Activated T-cell treated with anti-CD3 and anti-CD28 coated beads for 48 hours (primary cell): Measurements from ENCODE around the gene RNF212.

ENCODE experiments used
- DNase-seq: peaks from one replicate; pipeline ENCODE4 v3.0.0-alpha.2; 2020; ENCODE audit warnings: low read depth

Gene RNF212

DNA sequence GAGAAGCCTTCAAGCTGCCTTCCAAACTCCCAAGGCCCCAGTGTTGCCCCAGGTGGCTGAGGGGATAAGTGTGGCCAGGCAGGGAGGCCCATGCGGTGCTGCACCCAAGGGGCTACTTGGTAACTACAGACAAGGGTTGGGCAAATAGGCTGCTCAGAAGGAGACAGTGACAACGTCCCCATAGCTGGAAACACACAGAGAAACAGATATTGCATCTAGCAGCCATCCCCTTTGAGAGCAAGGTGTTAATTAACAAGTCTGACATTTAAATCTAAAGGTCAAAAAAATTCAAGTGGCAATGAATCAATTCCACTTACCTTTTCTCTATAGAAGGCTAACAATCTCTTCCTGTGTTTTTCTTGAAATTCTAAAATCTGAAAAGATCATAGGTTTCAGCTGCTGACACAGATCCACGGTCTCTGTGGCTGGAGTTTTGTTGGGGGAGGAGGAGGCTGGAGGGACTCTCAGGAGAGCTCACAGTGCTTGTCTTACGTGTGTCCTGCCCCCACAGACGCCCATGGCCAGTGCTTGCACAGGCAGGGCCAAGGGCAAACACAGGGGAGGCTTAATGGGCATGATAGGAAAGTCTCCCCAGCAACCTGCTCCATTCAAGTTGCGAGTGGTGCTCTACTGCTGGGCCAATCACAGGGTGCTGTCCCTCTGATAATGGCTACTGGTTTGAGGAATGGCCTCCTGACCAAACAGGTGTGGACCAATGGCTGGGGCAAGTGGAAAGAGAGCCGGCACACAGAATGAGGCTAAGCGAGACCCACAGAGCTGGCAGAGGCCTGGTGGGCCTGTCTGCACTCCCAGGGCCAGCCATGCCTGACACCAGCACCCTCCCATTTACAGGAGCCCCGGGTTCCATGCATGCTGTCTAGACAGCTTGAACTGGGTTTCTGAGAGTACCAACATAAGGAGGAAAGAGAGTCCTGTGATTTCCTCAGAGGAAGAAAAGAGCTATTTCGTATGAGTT is 22.6 kb downstream of the RNF212 start:
- DNase-seq = no peak

DNA sequence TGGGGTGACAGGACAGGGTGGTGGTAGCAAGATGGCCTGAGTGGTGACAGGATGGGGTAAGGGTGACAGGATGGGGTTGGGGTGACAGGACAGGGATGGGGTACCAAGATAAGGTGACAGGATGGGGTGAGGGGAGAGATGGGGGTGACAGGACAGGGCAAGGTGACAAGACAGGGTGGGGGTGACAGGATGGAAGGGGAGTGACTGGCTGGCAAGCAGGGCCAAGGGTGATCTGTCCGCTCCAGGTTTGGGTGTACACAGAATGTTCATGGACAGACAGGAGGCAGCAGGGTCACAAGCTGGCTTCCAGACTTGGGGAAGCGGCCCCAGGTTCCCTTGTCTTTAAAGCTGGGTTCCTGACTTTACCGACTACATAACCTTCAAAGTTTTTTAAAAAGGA is 23.3 kb downstream of the RNF212 start:
- no peak for DNase-seq

DNA sequence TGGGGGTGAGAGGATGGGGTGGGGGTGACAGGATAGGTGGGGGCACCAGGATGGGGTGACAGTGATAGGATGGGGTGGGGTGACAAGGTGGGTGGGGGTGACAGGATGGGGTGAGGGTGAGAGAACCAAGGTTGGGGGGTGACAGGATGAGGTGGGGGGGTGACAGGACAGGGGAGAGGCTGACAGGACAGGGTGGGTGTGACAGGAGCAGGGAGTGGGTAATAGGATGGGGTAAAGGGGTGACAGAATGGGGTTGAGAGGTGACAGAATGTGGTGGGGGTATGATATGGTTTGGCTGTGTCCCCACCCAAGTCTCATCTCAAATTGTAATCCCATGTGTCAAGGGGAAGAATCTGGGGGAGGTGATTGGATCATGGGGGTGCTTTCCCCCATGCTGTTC is 26.0 kb downstream of the RNF212 start:
- no peak for DNase-seq

DNA sequence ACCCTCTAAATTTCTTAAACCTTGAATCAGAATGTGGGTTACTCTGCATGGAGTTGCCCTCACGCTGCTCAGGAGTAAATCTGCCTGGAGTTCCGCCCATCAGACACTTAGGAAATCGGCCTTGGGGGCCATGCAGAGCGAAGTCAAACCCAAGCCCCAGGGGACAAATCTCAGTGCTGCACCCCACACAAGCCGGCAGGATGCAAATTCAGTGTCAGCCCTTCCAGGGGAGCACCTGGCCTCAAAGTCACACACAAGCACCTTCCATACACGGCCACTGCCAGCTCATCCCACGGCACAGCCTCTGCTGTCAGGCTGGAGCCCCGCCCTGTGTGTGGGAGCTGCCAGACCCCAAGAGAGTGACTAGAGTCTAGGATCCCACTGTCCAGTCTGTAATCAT is 27.4 kb downstream of the RNF212 start:
- DNase-seq = no peak

DNA sequence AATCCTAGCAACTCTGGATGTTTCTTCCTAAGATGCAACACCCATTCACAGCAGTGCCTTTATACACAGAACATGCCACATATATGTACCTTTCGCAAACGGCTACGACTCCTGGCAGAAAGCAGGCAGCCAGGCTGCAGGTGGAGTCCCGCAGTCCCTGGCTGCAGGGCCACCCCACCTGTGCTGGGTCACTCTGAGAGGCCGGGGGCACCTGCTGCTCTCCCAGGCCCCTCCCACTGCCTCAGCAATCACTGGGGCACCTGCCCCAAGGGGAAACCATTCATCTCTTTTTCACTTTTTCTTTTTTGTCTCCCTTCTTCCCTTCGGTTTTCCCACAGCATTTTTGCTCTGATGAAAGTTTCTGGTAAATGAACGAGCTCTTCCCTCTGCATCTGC is 28.0 kb downstream of the RNF212 start:
- no peak for DNase-seq

DNA sequence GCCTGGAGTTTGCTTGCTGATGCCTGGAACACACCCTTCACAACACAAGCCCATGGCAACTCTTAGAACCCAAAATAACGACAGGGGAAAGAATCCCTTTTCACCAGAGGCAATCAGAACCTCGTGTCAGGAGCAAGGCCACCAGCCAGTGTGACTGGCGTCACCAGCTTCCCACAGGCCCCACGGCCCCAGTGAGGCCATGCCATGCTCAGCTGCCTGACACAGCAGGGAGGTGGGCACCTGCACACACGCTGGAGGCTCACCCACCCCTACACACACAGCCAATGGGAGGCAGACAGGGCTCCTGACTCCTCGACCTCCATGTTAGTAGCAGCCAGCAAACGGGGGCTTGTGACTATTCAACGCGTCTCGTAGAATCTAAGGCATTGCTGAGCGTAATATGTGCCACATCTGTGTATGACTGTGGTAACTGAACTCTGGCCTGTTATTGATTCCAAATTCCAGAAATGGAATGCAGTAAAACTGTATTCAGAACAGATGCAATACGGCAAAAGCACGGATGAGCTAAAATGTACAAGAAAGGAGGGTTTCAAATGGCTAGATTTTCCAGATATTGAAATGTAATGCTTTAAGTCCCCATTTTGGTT is 28.5 kb downstream of the RNF212 start:
- DNase-seq = no peak

DNA sequence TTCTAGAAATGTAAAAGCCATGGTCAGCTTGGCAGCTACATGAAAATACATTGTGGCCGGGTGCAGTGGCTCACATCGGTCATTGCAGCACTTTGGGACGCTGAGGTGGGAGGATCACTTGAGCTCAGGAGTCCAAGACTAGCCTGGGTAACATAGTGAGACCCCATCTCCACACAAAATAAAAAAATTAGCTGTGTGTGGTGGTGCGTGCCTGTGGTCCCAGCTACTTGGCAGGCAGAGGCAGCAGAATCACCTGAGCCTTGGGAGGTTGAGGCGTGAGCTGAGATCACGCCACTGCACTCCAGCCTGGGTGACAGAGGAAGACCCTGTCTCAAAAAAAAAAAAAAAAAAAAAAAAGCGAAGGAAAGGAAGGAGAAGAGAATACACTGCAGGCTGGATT is 29.0 kb downstream of the RNF212 start:
- no peak for DNase-seq

DNA sequence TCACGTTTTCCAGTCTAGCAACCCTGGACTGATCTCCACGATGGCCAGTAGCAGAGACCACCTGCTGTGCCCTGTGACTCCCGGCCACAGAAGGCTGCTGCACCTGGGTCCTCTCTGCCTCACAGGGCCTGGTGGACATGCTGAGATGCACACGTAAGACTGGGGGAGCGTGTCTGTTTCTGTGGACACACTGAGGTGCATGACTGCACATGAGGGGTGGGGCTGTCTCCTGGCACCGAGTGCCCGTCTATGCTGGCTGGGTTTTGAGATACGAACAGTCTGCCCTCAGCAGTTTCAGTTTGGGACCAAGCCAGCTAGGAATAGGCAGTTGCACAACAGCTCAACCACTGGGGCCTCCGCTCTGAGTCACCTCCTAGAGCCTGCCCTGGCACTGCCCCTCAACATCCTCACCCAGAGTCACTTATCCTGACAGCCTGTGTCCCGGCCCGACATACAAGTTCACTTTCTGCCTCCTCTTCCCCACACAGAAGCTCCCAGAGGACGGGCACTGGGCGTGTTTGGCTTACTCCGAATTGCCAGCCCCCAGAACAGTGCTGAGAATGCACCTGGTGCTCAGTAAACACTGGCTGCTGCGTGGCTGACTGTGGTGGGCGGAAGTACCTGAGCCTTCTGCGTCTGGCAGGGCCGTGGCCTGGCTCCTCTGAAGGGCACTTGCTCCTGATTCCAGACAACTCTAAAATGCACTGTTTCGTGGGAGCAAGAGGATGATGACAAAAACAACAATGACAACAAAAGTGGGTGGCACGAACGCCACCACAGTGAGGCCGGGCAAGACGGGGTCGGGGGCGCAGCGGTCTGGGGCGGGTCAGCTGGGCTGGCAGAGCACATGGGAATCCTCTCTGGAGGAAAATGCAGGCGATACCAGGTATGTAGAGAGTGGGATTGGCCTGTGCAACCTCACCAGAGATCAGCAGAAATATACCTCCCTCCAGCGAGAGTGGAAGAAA is 30.9 kb downstream of the RNF212 start:
- DNase-seq = no peak

DNA sequence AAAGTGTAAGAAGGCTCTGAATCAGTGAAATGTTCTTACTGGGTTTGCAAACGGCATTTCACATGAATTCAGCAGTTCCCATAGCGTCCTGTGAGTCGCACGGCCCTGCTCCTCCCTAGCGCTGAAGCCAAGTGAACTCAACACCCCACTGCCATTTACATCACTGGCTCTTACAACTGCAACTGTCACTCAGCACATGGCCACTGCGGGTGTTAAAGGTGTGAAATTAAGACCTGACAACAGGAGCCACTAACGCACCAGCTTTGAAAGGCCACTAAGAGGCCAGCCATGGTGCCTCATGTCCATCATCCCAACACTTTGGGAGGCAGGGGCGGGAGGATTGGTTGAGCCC is 31.7 kb downstream of the RNF212 start:
- DNase-seq = no peak

DNA sequence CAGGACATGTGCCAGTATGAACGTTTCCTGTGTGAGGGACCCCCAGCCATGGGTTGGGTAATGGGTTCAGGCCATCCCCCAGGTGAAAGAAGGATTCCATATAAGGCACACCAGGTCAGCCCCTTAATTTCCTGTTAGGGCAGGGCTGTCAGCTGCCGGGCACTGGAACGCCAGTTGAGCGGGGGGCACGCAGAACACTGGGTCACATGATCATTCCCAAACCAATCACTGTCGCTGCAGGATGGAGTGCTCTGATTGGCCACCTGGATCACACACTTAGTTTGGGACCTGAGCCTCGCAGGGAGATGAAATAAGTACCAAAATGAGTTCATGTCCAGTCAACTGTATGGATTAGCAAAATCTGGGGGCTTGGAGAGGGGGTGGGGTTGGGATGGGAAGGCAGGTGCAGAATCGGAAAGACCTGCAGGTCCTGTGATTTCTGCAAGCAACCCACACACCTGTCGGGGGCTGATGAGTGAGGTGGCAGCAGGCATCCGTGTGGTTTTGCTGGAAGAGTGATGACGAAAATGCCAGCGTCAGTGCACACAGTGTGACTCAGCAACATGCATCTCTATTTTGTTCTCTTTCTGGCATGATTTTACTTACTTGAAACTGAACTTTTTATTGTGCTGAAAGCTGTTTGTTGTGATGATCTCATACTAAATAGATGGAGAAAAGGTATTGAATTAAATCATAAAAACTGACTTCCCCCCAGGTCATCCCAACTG is 32.2 kb downstream of the RNF212 start:
- DNase-seq = no peak

DNA sequence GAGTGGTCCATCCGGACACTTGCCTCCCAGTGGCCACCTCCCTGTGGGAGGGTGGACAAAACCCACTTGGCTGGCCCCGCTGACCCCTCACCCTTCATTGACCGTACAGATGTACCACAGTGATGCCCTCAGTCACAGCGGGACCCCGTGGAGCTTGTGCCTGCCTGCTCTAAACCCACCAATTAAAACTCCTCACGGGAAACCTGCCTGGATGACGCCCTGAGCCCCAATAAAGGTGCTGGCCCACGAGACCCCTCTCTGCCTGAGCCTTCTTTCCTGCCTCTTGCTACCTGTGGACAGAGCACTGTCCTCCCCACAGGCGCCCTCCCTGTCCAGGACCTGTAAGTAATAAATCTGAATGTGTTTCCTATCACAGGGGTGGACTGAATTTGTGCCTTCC is 32.9 kb downstream of the RNF212 start:
- DNase-seq = no peak

DNA sequence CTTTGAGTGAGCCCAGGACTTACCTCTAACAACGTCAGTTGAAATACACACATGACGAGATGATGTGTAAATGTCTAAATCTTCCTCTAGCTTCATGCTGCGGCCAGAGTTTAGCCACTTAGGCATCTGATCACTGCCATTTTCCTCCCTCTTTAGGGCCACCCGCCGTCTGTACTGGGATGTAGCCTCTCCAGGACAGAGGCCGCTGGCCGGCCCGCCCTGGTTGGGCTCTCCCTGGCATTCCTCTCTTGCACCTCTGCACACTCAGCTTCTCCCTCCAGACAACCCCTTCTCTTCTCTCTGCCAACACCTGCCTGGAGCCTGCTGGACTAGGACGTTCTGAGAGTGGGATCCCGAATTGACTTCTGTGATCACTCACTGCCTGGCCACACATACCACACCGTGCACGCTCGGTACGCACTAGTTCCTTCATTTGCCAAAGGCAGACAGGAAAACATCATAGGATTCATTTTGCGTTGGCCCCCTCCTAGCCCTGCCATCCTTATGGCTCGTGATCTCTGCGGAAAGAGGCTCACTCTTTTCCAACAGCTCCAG is 33.6 kb downstream of the RNF212 start:
- no peak for DNase-seq

DNA sequence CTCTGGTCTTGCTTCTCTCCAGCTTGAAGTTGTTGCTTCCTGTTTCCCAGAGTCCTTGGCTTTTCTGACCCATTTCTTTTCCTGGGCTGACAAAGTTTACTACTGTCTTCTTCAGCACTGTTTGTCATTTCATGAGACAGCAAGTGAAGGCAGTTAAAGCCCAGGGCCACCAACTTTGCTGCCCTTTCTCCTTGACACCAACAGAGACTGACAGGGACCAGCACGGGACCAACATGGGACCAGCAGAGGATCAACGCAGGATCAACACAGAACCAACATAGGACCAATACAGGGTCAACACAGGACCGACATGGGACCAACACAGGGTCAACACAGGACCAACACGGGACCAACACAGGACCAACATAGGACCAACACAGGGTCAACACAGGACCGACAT is 34.9 kb downstream of the RNF212 start:
- no peak for DNase-seq

DNA sequence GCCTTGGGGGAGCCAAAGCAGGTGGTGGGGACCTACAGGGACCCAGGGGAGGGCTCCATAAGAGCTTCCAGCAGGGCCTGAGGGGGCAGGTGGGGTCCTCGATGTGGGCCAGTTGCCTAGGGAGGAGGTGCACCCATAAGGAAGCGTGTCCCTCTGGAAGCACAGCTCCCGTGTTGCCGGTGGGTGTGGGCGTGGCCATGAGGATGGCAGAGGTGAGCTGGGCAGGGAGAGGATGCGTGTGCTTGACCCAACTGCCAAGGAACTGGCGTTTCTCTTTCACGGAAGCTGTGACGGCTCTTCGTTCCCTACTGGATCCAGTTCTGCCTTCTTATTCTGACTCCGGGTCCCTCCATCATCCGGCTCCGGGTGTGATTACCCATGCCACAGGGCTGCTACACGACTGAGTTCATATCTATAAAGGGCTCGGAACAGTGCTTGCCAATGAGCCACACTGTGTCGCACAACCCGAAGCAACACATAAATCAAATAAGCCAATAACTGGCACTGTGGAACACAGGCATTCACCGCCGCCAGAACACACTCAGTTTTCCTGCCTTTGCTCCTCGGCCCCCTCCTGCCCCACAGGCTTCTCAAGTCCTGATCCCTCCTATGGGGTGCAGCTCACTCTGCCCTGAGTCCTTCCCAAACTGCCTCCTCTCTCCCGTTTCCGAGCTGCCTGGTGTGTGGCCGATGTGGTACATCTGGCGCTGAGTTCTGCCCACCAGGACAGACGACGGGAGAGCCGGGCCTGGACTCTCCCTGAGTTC is 35.5 kb downstream of the RNF212 start:
- DNase-seq = no peak

DNA sequence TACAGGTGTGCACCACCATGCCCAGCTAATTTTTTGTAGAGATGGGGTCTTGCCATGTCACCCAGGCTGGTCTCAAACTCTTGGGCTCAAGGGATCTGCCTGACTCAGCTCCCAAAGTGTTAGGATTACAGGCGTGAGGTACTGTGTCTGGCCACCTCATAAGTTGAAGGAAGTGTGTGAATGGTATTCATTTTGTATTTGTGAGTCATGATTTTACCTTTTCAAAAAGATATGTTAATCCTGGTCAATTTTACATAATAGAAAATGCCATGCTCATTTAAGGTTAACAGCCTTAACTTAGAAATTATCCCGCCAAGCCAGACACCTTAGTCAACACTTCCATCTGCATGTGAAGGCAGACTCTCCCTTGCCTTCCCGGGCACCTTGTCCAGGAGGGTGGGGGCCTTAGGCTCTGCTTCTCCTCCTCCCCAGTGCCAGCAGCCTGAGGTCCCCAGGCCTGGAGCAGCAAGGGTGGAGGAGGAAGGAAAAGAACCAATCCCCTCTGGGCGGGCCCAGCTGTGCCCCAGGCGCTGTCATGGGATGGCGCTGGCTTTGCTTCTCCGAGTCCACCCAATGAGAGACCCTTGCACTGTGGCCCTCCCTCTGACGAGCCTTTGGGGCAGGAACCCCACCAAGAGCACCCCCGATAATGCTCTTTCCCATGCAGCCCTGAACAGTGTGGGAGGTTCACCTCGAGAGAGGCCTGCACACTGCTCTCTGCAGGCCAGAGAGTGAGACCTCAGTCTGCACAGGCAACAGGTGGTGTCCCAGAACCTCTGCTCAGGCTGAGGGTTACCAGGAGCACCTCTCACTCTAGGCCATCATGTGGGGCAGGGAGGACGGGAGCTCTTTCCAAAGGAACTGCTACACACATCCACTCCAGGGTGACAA is 37.3 kb downstream of the RNF212 start:
- DNase-seq = no peak

DNA sequence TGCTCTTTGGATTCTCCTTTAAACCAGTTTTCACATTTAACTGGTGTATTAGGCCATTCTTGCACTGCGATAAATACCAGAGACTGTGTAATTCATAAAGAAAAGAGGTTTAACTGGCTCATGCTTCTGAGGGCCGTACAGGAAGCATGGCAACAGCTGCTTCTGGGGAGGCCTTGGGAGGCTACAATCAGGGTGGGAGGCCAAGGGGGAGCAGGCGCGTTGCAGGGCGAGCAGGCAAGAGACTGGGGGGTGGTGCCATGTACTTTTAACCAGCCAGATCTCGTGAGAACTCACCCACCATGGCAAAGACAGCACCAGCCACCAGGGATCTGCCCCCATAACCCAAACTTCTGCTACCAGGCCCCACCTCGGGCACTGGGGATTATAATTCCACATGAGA is 38.1 kb downstream of the RNF212 start:
- DNase-seq = no peak

DNA sequence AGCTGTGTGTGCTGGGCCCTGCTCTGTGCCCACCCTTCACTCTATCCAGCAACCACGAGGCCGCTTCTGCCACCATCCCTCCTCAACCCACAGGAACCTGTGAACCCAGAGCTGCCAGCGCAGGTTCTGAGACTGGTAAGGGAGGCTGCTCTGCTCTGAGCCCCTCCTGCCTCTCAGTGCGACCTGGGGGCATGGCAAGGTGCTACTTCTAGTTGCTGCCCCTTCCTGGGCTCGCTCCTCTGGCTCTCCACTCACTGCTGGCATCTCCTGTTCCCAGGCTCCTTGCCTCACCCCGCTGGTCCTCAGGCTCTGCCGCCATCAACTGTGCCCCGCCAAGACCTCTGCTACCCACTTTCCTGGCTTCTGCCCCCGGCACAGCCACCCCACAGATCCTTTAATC is 39.3 kb downstream of the RNF212 start:
- no peak for DNase-seq

DNA sequence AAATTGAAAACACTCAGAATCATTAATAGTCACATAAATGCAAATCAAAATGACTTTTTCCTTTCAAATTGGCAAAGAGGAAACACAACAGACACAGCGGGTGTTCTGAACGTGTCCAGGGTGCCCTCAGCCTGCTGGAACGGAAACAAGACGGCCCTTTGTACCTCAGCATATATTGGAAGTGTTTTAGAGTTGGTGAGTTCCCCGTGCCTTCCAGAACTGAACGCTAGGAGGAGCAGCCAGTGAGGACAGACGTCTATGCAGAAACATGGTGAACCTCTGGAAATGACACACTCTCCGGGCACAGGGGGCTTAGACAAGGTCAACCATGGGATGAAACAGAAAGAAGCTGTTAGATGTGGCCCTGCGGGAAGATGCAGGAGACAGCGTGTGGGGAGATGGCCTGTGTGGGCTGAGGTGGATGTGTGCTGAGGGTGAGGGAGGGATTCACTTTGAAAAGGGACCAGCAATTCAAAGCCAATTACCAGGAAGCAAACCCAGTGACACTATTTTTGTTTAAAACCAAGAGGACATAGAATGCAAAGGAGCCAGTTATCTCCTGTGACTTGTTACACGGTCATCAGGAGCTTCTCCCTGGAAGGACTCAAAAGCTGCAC is 40.4 kb downstream of the RNF212 start:
- peak; percentile 44 for DNase-seq

DNA sequence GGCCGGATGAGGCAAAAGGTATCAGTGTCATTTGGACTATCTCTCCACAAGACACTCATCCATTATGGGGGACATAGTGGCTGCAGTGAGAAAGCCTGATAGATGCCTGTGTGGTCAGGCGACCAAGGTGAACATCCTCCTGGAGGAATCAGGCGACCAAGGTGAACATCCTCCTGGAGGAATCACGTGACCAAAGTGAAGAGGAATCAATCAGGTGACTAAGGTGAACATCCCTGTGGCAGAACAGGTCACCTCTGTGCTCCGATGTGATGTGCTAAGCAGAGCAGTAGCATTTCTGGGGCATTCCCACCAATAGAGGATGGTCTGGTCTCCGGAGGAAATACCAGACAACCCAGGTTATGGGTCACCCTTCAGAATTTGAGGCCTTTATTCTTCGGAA is 44.0 kb downstream of the RNF212 start:
- DNase-seq = no peak
